DOHH2 (cell line): ENCODE results near the gene PCYT2.

ENCODE experiments used
- CTCF ChIP-seq: fragments of 200-600 bp; sonication (generic); IDR thresholded peaks from one replicate; pipeline ENCODE4 v1.5.1; 2014; ENCODE audit warnings: antibody characterized with exemption, mild to moderate bottlenecking, low read depth, low read length; ENCODE audit not compliant: poor library complexity, severe bottlenecking
- EZH2phosphoT487 ChIP-seq: fragments of 200-600 bp; sonication (generic); IDR thresholded peaks from 2 replicates; pipeline ENCODE4 v1.6.1; 2017; ENCODE audit warnings: borderline replicate concordance, mild to moderate bottlenecking, antibody characterized with exemption, low read length, moderate library complexity, mixed read lengths

GRCh38 chr17:81912441-81913309 lies 1.5 kb upstream of the PCYT2 start:
- TF ChIP-seq CTCF (no peak), EZH2phosphoT487 (no peak)
